Muscle layer of duodenum (tissue), 2 donors: ENCODE data around the gene JMJD7.

Experiments used
- H3K27ac ChIP-seq: one replicate; pipeline ENCODE4 v1.7.0; 2013; ENCODE audit warnings: mild to moderate bottlenecking, low read length
- H3K27me3 ChIP-seq: one replicate; pipeline ENCODE4 v1.7.0; 2013; ENCODE audit warnings: low read depth, mild to moderate bottlenecking, control low read depth, low read length
- H3K36me3 ChIP-seq, 2 donors: one replicate each; pipeline ENCODE4 v1.7.0; 2013; ENCODE audit warnings: low read length in 2 of 2, control low read depth in 1 of 2, mild to moderate bottlenecking in 1 of 2; ENCODE audit not compliant: insufficient read depth in 2 of 2, control insufficient read depth in 1 of 2
- H3K4me1 ChIP-seq, 2 donors: one replicate each; pipeline ENCODE4 v1.7.0; 2013; ENCODE audit warnings: low read length in 2 of 2, mild to moderate bottlenecking in 2 of 2, control low read depth in 1 of 2, moderate library complexity in 1 of 2; ENCODE audit not compliant: insufficient read depth in 2 of 2, control insufficient read depth in 1 of 2
- H3K4me3 ChIP-seq, 2 donors: one replicate each; pipeline ENCODE4 v1.7.0; 2013; ENCODE audit warnings: low read length in 2 of 2, low read depth in 1 of 2, mild to moderate bottlenecking in 1 of 2
- H3K9me3 ChIP-seq, 2 donors: one replicate each; pipeline ENCODE4 v1.7.0; 2013; ENCODE audit warnings: low read length in 2 of 2, control low read depth in 1 of 2, mild to moderate bottlenecking in 1 of 2; ENCODE audit not compliant: control insufficient read depth in 1 of 2
- donor health status: healthy.

Gene JMJD7

DNA sequence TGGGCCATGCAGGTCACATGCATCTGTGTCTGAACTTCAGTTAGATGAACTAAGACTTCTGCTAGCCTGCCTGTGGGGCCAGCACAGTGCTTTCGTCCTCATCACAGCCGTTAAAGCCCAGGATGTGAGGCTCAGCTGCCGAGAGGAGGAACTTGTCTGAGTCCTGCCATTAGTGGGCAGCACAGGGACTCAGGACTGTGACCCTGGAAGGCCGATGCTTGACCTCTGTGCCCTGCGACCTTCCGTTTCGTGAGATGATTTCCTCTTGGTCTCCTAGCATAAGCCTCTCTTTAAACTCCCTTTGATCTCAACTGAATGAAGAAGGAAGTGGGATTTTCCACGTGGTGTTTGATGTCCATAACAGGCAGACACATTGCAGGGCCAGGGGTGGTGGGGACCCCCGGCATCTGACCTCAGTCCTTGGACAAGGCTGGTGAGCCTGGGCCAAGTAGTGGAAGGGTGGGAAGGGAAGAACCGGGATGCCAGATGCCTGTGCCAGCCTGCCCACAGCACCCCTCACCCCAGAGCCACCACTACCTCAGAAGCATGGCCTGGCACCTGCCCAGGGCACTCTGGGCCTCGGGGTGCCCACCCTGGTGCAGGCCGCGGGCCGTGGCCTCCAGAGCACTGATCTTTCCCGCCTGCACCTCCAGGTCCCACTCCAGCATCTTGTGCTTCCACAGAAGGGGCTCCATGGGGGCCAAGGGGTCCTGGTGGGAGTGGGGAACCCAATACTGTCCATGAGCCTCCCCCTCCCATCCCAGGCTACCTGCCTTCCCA is 32.3 kb downstream of the JMJD7 start:
- Histone ChIP-seq H3K4me3 (no peak overlapping the region), H3K27me3 (no peaks in the 10 kb centered on the region), H3K4me1 (no peaks in the 10 kb centered on the region), H3K36me3 (no peaks in the 10 kb centered on the region), H3K9me3 (no peaks in the 10 kb centered on the region), H3K27ac (no peak overlapping the region)

DNA sequence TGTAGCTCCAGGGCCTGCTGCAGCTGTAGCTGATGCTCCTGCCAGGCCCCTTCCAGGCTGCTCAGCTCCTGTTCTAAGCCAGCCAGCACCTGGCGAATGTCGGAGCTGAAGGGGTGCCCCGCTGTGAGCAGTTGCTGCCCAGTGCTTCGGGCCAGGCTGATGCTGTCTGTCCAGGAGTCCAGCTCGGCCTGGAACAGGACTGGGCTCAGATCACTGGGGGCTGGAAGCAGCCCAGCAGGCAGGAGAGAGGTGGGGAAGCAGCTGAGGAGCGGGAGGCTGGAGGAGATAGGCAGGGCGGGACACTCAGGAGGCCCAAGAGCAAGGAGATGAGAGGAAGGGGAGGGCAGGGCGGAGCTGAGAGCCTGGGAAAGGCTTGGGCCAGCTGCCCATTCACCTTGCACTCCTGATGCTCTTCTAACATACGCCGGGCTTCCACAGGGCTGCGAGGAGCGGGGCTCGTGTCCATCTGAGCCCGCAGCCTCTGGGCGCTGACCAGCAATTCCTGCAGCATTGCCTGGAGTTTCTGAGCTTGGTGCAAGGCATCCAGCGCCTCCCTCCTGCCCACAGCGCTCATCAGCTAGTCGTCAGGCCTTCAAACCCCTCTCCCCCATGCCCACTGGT is 34.0 kb downstream of the JMJD7 start:
- Histone ChIP-seq H3K9me3 (no peaks in the 10 kb centered on the region), H3K27me3 (no peaks in the 10 kb centered on the region), H3K27ac (no peak overlapping the region), H3K4me3 (no peak overlapping the region), H3K36me3 (no peaks in the 10 kb centered on the region), H3K4me1 (no peaks in the 10 kb centered on the region)

DNA sequence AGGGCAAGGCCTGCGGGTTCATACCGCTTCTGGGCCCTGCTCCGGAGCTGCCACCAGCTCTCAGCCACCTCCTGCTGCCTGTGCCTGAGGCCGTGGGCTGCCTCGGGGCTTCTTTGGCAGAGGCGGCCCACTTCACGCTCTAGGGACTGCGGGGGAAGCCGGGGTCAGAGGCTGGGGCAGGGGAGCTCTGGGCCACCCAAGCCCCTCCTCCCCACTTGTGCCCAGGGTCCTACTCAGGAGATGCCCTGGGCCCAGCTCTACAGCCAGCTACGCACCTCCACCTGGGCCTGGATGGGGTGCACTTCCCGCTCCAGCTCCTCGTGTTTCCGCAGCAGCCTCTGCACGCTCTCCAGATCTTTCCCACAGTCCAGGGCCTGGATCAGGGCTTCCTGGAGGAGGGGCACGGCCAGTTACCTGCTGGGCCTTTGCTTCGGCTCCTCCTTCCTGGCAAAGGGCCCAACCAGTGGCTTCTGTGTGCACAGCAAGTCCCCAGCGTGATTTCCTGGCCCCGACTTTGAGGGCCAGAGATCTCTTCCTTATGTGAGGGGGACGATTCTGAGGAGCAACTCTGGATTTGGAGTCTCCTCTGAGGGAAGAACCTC is 34.7 kb downstream of the JMJD7 start:
- Histone ChIP-seq H3K4me3 (no peak overlapping the region), H3K9me3 (no peaks in the 10 kb centered on the region), H3K4me1 (no peaks in the 10 kb centered on the region), H3K27ac (no peak overlapping the region), H3K27me3 (no peaks in the 10 kb centered on the region), H3K36me3 (no peaks in the 10 kb centered on the region)

DNA sequence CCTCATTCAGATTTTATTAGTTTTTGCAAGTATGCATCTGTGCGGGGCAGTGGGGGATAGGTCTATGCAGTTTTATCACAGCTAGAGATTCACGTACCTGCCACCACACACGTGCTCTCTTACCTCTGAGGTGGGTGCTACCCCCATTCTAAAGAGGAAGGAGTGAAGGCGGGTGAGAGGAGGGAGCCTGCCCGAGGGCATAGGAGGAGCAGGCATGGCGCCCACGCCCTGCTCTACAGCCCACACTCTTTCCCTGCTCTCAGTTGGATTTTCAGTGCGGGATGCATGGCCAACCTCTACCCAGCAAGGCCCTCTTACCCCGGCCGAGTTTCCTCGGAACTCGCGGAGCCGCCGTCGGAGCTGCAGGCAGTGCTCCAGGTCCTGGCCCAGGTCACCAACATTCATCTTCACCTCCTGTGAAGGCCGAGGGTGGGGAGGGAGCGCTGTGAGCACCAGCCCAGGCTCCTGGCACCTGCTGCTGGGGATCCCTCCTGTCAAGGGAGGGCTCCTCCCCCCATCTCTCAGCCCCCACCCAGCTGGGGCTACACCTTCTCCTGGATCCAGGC is 37.7 kb downstream of the JMJD7 start:
- Histone ChIP-seq H3K4me1 (no peaks in the 10 kb centered on the region), H3K4me3 (no peak overlapping the region), H3K27me3 (no peaks in the 10 kb centered on the region), H3K9me3 (no peaks in the 10 kb centered on the region), H3K36me3 (no peaks in the 10 kb centered on the region), H3K27ac (no peak overlapping the region)

DNA sequence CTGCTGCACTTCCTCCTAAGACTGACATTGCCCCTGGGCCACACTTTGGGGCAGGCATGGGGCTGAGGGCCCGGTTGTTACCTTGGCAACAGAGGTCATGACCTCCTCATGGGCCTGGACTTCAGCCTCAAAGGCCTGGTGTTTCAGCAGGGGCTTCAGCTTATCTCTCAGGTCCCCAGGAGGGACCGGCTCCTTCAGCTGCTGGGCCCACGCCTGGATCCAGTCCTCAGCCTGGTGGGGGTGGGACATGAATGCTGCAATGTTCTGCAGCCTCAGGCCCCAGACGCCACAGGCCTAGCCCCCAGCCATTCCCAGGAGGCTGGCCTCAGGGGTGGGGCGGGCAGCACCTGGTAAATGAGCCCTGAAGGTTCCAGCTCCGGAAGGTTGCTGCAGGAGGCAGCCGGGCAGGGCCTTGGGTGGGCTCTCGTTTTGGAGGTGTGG is 38.4 kb downstream of the JMJD7 start:
- Histone ChIP-seq H3K27ac (no peak overlapping the region), H3K36me3 (no peaks in the 10 kb centered on the region), H3K4me1 (no peaks in the 10 kb centered on the region), H3K27me3 (no peaks in the 10 kb centered on the region), H3K4me3 (no peak overlapping the region), H3K9me3 (no peaks in the 10 kb centered on the region)

DNA sequence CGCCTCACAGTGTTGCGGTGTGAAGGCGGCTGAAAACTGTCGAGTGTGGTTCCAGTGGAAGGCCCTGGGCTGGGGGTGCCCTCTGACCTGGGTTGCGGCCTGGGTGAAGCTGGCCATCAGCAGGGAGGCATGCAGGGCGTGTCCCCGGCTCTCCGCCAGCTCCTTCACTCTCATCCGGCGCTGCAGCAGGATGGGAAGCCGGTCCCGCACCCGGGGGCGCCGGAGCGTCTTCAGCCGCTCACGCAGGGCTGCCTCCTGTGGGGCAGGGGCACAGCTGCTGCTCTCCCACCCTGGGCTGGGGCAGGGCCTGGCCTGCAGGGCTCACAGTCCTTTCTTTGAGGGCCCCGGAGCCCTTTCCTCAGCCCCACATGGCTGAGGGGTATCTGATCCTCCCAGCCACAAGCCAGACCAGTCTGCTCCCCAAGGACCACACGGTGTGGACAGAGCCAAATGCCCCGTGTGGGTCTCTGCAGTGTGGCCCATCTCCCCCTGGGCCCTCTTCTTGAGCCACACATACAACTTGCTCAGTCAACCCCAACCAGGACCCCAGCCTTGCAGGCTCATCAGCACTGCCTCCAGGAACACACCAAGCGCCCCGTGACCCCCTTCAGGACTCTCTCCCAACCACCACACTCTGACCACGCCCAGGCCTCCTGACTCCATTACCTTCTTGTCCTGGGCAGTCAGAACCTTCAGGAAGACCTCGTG is 39.1 kb downstream of the JMJD7 start:
- H3K27me3 ChIP-seq, result no peaks in the 10 kb centered on the region
- H3K9me3 ChIP-seq, result no peaks in the 10 kb centered on the region
- H3K27ac ChIP-seq, result no peak overlapping the region
- no peak overlapping the region for H3K4me3 ChIP-seq
- no peaks in the 10 kb centered on the region for H3K4me1 ChIP-seq
- H3K36me3 ChIP-seq, result no peaks in the 10 kb centered on the region

DNA sequence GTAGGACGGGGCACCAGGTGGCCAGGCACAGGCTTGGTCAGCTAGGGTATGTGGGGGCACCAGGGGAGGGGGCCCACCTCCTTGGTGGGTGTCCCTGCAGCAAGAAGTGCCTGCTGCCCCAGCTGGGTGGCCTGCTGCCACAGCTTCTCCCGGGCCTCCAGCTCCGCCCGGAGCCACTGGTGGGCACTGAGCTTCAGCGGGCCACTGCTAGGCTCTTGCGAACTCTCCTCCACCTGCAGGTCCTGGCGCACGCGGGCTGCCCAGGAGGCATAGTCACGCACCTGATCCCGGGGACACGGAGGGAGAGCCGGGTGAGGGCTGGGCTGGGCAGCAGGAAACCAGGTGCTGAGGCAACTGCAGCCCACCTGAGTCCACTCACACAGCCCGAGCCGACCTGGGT is 40.4 kb downstream of the JMJD7 start:
- H3K27ac ChIP-seq, result no peak overlapping the region
- H3K27me3 ChIP-seq, result no peaks in the 10 kb centered on the region
- no peaks in the 10 kb centered on the region for H3K36me3 ChIP-seq
- H3K4me1 ChIP-seq, result no peaks in the 10 kb centered on the region
- H3K4me3 ChIP-seq, result no peak overlapping the region
- H3K9me3 ChIP-seq, result no peaks in the 10 kb centered on the region

DNA sequence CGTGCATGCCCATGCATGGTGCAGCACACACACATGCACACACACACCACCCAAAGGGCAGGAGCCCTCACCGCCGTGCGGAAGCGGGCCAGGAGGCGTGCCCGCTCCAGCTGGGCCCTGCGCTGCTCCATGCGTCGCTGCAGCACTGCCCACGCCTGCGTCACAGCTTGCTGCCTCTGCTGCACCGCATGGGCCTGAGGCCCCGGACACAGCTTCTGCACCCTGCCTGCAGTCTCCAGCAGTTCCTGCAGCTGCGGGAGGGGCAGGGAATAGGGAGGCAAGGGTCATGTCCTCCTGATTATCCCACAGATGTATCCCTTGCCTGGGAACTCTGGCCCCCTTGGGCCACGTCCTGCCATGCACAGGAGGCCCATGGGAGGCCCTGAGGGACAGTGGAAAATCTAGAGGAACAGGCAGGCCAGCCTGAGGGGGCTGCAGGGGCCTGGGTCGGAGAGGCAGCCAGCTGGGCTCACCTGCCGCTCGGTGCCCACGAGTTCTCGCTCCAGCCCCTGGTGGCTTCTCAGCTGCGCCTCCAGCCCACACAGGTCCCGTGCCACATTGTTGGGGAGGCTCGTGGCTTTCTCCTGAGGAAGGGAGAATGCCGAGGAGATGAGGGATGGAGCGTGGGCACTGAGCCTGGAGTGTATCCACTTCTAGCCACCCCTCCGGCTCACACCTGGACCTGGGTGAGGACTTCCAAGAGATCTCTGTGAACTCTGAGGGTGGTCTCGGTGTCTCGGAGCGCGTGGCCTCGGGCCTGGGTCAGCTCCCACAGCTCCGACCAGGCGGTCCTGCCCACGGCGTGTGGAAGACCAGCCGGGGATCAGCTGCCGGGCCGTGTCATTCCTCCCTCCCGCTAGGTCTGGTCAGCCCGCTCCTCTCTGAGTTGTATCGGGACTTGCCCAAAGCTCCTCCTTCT is 42.1 kb downstream of the JMJD7 start:
- H3K36me3 ChIP-seq, result no peaks in the 10 kb centered on the region
- H3K4me3 ChIP-seq, result no peak overlapping the region
- no peak overlapping the region for H3K27ac ChIP-seq
- no peaks in the 10 kb centered on the region for H3K9me3 ChIP-seq
- no peaks in the 10 kb centered on the region for H3K4me1 ChIP-seq
- no peaks in the 10 kb centered on the region for H3K27me3 ChIP-seq

DNA sequence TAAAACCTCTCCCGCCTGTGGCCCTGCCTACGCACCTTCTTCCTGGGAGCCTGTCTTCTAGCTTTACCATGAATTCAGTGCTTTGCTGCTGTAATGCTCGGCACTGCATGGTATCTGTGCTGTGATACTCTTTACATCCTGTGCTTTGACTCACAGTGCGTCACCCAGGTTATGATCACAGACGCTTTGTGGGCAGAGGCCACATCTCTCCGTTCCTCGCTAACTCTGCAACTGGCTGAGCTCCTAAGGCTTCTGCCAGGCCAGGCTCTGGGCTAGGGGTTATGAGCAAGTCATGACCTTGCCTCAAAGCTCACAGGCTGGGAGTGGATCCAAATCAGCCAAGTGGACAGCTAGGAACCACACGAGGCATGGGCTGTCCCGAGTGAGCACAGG is 42.8 kb downstream of the JMJD7 start:
- Histone ChIP-seq H3K36me3 (no peaks in the 10 kb centered on the region), H3K4me3 (no peak overlapping the region), H3K27me3 (no peaks in the 10 kb centered on the region), H3K4me1 (no peaks in the 10 kb centered on the region), H3K9me3 (no peaks in the 10 kb centered on the region), H3K27ac (no peak overlapping the region)

DNA sequence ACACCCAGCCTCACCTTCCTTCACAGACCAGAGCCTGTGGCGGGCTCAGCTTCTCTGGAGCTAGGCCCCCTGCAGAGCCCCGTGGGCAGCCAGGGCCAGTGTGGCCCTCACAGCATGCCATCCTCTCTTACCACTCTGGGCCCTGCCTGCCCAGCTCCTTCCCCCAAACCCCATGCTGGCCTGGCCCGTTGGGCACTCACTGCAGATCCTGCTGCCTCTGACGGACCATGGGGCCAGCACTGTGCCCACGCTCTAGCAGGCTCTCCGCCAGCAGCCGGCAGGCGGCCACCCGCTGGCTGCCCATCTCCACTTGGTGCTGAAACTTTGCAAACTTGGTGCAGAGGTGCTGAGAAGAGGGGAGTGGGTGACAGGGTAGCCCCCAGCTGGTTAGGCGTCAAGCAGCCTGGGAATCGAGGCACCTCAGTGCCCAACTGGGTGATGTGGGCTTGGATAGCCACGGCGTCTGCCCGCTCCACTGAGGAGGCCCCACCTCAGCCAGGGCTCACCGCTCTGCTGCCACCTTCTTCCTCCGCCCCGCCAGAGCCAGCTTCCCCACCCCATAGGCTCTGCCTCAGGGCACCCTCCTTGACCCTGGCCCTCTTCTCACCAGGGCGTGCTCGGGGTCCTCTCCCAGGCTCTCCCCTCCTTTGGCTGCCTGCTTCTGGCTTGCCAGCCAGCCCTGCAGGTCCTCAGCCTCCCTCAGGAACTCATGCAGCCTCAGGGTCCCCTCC is 43.4 kb downstream of the JMJD7 start:
- H3K4me1 ChIP-seq, result no peaks in the 10 kb centered on the region
- H3K4me3 ChIP-seq, result no peak overlapping the region
- no peaks in the 10 kb centered on the region for H3K9me3 ChIP-seq
- H3K36me3 ChIP-seq, result no peaks in the 10 kb centered on the region
- no peaks in the 10 kb centered on the region for H3K27me3 ChIP-seq
- no peak overlapping the region for H3K27ac ChIP-seq
